Fibroblast of the aortic adventitia (primary cell): Measurements from ENCODE around the gene FABP6. TPM values are rescaled to one million over a fixed set of nuclear protein-coding genes. Genes with fewer than 3 reads are reported as not detected.
"Not testable (repeated sequence)": the region's sequence is repeated elsewhere in the genome, so short reads cannot be mapped to it uniquely, and the experiment has no call there.

Experiments used
- DNase-seq: peaks from one replicate; pipeline ENCODE4 v3.0.0-alpha.2; 2010; ENCODE audit warnings: low read depth
- H3K4me3 ChIP-seq: 2 replicates; pipeline ENCODE4 v1.5.1; 2011; ENCODE audit warnings: low read depth, mild to moderate bottlenecking, control low read depth, low read length, moderate library complexity
- total RNA-seq: library from RNA; depleted of rRNA; stranded (reverse); fragments of >200 nt; gene quantifications from 2 replicates; pipeline ENCODE4 v1.2.3, GENCODE V29; 2012; ENCODE audit warnings: low replicate concordance
- TF ChIP-seq, protein P1 (sequence below): IDR thresholded peaks from 2 replicates; pipeline ENCODE4 v1.5.1; 2011; ENCODE audit warnings: mild to moderate bottlenecking, low read length, control low read depth, inconsistent platforms; ENCODE audit not compliant: insufficient read depth

The FABP6 gene
- total RNA-seq, 1 donor, result not detected

DNA sequence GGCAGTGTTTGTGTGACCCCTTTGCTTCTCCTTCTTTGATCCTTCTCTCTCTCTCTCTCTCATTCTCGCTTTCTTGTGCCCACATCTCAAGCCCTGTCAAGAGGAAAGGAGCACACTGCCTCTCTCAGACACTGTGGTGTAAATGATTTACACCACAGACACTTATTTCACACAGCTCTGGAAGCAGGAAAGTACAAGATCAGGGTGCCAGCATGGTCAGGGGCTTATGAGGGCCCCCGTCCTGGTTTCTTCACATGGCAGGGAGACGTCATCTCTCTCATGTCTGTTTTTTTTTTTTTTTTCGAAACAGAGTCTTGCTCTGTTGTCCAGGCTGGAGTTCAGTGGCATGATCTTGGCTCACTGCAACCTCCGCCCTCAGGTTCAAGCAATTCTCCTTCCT, 6.4 kb downstream of the FABP6 start:
- H3K4me3 ChIP-seq, result no peak overlapping the region
- DNase-seq, result no peak
- TF ChIP-seq, protein P1, sequence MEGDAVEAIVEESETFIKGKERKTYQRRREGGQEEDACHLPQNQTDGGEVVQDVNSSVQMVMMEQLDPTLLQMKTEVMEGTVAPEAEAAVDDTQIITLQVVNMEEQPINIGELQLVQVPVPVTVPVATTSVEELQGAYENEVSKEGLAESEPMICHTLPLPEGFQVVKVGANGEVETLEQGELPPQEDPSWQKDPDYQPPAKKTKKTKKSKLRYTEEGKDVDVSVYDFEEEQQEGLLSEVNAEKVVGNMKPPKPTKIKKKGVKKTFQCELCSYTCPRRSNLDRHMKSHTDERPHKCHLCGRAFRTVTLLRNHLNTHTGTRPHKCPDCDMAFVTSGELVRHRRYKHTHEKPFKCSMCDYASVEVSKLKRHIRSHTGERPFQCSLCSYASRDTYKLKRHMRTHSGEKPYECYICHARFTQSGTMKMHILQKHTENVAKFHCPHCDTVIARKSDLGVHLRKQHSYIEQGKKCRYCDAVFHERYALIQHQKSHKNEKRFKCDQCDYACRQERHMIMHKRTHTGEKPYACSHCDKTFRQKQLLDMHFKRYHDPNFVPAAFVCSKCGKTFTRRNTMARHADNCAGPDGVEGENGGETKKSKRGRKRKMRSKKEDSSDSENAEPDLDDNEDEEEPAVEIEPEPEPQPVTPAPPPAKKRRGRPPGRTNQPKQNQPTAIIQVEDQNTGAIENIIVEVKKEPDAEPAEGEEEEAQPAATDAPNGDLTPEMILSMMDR, result no peak

DNA sequence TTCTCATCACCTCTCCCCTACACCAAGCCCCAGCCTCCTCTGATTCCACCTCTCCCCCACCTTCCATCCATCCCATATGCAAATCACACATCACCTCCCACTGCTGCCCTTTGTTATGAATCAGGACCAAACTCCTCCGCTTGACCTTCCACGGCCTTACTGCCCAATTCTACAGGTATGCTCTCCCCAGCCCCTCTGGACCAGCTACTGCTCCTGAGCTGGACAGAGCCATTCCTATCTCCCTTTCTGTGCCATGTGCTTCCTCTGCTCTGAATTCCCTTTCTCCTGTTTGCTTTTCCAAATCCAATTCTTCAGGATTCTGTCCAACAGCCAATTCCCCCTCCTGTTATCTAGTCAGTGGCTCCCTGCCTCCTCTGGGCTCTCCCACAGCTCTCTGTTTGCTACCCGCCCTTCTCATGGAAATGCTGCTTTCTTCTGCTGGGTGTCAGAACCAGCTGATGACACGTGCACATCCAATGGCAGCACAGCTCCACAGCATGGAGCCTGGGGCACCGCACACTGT, 8.3 kb downstream of the FABP6 start:
- TF ChIP-seq, protein P1, result no peak
- H3K4me3 ChIP-seq, result no peak overlapping the region
- DNase-seq, result no peak

DNA sequence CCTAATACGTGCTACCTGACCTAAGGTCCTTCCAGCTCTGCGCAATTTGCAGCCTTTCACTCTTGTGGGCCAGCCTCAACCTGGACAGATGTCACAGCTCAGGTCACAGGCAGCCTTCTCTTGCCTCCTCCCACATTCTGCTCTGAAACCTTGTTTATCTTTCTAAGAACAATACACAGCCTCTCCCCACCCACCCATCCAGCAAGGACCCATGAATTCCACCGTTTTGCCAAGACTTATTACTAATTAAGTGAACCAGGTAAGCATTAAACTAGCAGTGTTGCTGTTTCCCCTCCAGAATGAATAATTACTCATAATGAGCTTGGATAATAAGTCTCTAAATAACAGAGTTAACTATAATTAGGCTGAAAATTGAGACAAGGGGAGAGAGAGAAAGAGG, 11.0 kb downstream of the FABP6 start:
- DNase-seq, result no peak
- TF ChIP-seq, protein P1, result no peak

DNA sequence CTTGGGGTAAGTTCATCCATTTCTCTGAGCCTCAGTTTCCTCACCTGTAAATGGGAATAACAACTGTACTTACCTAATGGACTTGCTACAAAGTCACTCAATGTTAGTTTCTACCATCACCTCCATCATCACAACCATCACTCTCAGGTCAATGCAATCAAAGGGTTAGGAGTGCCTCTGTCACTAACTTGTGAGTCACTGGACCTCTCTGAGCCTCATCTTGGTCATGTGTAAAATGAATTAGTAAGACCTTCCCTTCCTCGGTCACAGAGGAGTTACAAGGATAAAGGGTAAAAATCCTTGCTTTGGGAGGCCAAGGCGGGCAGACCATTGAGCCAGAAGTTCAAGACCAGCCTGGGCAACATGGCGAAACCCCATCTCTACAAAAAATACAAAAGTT, 12.8 kb downstream of the FABP6 start:
- H3K4me3 ChIP-seq, result no peak overlapping the region
- DNase-seq, result no peak
- TF ChIP-seq, protein P1, result no peak

More for the DNA sequence above, 11.0 kb downstream of the FABP6 start:
- no peak overlapping the region for H3K4me3 ChIP-seq

DNA sequence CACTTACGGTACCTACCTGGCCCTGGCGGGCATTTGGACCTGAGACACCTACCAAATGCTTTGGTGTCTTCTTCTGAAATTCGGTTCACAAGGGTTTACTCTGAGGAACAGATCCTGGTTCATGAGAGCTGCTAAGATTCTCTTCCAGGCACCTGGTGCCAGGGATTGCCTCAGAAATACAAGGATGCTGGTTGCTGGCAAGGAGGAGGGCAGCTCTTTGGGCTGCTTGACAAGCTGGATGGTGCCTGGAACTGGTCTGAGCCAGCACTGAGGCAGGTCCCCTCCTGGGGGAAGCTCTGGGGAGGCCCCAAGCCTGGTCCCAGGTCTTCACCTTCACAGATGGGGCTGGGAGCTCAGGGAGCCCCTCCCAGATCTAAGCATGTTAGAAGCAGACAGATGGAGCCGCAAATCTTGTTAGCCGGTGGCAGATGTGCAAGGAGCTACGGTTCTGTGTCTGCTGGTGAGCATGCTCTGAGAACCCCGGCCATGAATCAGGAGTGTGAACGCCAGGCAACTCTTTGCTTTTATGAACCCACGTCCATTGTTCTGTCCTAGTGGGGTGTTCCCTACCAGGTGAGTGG, 16.3 kb downstream of the FABP6 start:
- DNase-seq, result no peak
- TF ChIP-seq, protein P1, result no peak
- H3K4me3 ChIP-seq, result no peak overlapping the region

DNA sequence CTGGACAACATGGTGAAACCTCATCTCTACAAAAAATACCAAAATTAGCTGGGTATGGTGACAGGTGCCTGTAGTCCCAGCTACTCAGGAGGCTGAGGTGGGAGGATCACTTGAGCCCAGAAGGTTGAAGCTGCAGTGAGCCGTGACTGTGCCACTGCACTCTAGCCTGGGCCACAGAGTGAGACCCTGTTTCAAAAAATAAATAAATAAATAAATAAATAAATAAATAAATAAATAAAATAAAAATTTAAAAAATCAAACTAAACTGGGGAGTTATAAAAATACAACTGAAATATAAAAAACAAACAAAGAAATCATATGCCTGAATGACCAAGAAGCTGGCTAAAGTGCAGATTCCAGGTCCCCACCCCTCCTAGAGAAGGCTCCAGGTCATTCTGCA, 20.3 kb downstream of the FABP6 start:
- DNase-seq, H3K4me3 ChIP-seq: not testable (repeated sequence)

DNA sequence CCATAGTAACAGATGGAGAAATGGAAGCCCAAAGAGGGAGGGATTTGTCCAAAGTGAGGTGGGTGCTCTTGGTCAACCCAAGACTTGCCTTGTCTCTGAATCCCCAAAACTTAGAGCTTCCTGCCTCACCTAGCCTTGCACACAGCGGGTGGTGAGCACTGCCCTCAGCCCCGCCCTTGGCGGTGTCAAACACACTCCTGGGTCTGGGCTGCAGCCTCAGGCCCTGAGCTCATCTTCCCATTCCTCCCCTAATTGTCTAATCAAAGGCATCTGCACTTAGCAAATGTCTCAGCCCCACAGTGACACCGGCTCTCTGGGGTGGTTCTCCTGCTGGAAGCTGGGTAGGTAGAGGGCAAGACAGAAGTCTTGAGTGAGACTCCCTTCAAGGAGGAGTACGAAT, 20.9 kb downstream of the FABP6 start:
- TF ChIP-seq, protein P1, result no peak
- H3K4me3 ChIP-seq, result no peak overlapping the region
- no peak for DNase-seq
